K562 (cell line): Measurements from ENCODE around the gene EML6. TPM values are rescaled to one million over a fixed set of nuclear protein-coding genes. Genes with fewer than 3 reads are reported as not detected.

Experiments
- EGR1 ChIP-seq: fragments of 450-650 bp; conservative IDR thresholded peaks from 2 replicates; pipeline ENCODE4 v1.6.1; 2017; ENCODE audit warnings: mild to moderate bottlenecking
- ELF1 ChIP-seq: fragments of 200-800 bp; sonication (Bioruptor generic); IDR thresholded peaks from 2 replicates; pipeline ENCODE4 v1.6.1; 2016; ENCODE audit warnings: missing genetic modification characterization, missing compliant biosample characterization
- FOXK2 ChIP-seq, 2 experiments: fragments of 450-650 bp; IDR thresholded peaks in 1 of 2; conservative IDR thresholded peaks in 1 of 2; 2 replicates each; pipeline ENCODE4 v1.6.1; 2016; ENCODE audit warnings: low read depth in 2 of 2, mild to moderate bottlenecking in 1 of 2
- MAFK ChIP-seq: IDR thresholded peaks from 2 replicates; pipeline ENCODE4 v1.6.1; 2011; ENCODE audit warnings: low read length, improper control_type of control experiment
- MECOM ChIP-seq: fragments of 250-450 bp; sonication (Bioruptor Pico); IDR thresholded peaks from 2 replicates; pipeline ENCODE4 v1.8.0; 2022; ENCODE audit warnings: inconsistent platforms
- NR2F6 ChIP-seq: fragments of 450-650 bp; formaldehyde crosslinking; IDR thresholded peaks from 2 replicates; pipeline ENCODE4 v1.4.0; 2020; ENCODE audit warnings: mild to moderate bottlenecking
- PBX2 ChIP-seq, 2 experiments: IDR thresholded peaks in 1 of 2; conservative IDR thresholded peaks in 1 of 2; 2 replicates each; pipeline ENCODE4 v1.6.1; 2016; ENCODE audit warnings: low read depth in 2 of 2, mild to moderate bottlenecking in 1 of 2, missing compliant biosample characterization in 1 of 2, missing genetic modification characterization in 1 of 2, moderate library complexity in 1 of 2
- POLR3A ChIP-seq: IDR thresholded peaks from 2 replicates; pipeline ENCODE4 v1.6.1; 2011; ENCODE audit warnings: borderline replicate concordance, mild to moderate bottlenecking, moderate library complexity; ENCODE audit not compliant: insufficient read length, insufficient read depth; ENCODE audit errors: extremely low read depth
- RBM17 ChIP-seq: fragments of 200-400 bp; formaldehyde crosslinking; IDR thresholded peaks from 2 replicates; pipeline ENCODE4 v1.6.1; 2017; ENCODE audit warnings: low read depth, mild to moderate bottlenecking, low read length, borderline replicate concordance
- RNF219 ChIP-seq: fragments of 250-450 bp; sonication (Bioruptor Pico); IDR thresholded peaks from 2 replicates; pipeline ENCODE4 v1.5.0; 2022; ENCODE audit warnings: mild to moderate bottlenecking
- SAFB ChIP-seq: fragments of 200-400 bp; formaldehyde crosslinking; IDR thresholded peaks from 2 replicates; pipeline ENCODE4 v1.6.1; 2017; ENCODE audit warnings: low read depth, low read length, borderline replicate concordance
- ZNF316 ChIP-seq: fragments of 450-650 bp; IDR thresholded peaks from 2 replicates; pipeline ENCODE4 v1.6.1; 2016
- ZNF445 ChIP-seq: fragments of 250-450 bp; sonication (Bioruptor Pico); IDR thresholded peaks from 2 replicates; pipeline ENCODE4 v1.4.0; 2020; ENCODE audit warnings: low read depth, mild to moderate bottlenecking, moderate library complexity
- polyA plus RNA-seq, 8 experiments: library from polyadenylated mRNA; depleted of rRNA in 4 of 8; stranded (reverse) in 5 of 8; unstranded in 3 of 8; fragments of >200 nt; fragmentation: Nextera tagmentation in 2 of 8; fragmentation: Illumina TruSeq in 1 of 8; extraction: Ambion mirVana in 2 of 8; extraction: Trizol in 1 of 8; gene quantifications; 2 replicates each; pipeline versions ENCODE4 v1.2.1 to v1.2.3, GENCODE V29; 2011 to 2014; ENCODE audit warnings: inconsistent platforms in 1 of 8, missing spikeins in 1 of 8
- total RNA-seq, 7 experiments: library from RNA; depleted of rRNA in 6 of 7; stranded (reverse); fragments of >200 nt in 6 of 7; fragmentation: Illumina TruSeq in 2 of 7; extraction: Trizol in 2 of 7; gene quantifications; 2 replicates each; pipeline versions ENCODE4 v1.2.1 to v1.2.3, GENCODE V29; 2011 to 2021; ENCODE audit warnings: low replicate concordance in 1 of 7
- TF ChIP-seq, protein P1 (sequence below): sonication (generic); formaldehyde crosslinking; IDR thresholded peaks from 2 replicates; pipeline ENCODE4 v1.8.0; 2022; ENCODE audit warnings: mild to moderate bottlenecking, missing genetic modification reagents

The EML6 gene
- total and polyA plus RNA-seq, 9 of the 15 experiments (the other 6 are each of a cell fraction or from before 2014, with no cell fraction given) = 0.07 to 0.56 (median 0.25) TPM

GRCh38 chr2:54723131-54723995 is at the start of gene EML6 (continued):
- no peak for TF ChIP-seq PBX2 (CRISPR knock-in tag; IDR thresholded peaks at IDR 0.05; ENCODE audit: low read depth)
- TF ChIP-seq PBX2 (tag; conservative IDR thresholded peaks at IDR 0.05; ENCODE audit: low read depth) = no peak
- no peak for TF ChIP-seq POLR3A
- TF ChIP-seq FOXK2 (conservative IDR thresholded peaks at IDR 0.05 in 1 of 2, IDR thresholded peaks at IDR 0.05 in 1 of 2; ENCODE audit: low read depth in 2 of 2) = peak; percentile 63 to 74
- TF ChIP-seq RNF219 (CRISPR knock-in tag) = no peak
- TF ChIP-seq EGR1 = peak; percentile 79
- no peak for TF ChIP-seq RBM17
- TF ChIP-seq MECOM (CRISPR knock-in tag) = no peak
- TF ChIP-seq MAFK = 0 out of 2 replicates have a peak, but pooled peaks have one; percentile 12
- TF ChIP-seq ZNF445 = no peak
- peak; percentile 27; the same call in 1 of the 2 replicates for TF ChIP-seq SAFB
- no peak for TF ChIP-seq NR2F6 (CRISPR knock-in tag)
- TF ChIP-seq ELF1 (tag) = no peak
- TF ChIP-seq, protein P1, sequence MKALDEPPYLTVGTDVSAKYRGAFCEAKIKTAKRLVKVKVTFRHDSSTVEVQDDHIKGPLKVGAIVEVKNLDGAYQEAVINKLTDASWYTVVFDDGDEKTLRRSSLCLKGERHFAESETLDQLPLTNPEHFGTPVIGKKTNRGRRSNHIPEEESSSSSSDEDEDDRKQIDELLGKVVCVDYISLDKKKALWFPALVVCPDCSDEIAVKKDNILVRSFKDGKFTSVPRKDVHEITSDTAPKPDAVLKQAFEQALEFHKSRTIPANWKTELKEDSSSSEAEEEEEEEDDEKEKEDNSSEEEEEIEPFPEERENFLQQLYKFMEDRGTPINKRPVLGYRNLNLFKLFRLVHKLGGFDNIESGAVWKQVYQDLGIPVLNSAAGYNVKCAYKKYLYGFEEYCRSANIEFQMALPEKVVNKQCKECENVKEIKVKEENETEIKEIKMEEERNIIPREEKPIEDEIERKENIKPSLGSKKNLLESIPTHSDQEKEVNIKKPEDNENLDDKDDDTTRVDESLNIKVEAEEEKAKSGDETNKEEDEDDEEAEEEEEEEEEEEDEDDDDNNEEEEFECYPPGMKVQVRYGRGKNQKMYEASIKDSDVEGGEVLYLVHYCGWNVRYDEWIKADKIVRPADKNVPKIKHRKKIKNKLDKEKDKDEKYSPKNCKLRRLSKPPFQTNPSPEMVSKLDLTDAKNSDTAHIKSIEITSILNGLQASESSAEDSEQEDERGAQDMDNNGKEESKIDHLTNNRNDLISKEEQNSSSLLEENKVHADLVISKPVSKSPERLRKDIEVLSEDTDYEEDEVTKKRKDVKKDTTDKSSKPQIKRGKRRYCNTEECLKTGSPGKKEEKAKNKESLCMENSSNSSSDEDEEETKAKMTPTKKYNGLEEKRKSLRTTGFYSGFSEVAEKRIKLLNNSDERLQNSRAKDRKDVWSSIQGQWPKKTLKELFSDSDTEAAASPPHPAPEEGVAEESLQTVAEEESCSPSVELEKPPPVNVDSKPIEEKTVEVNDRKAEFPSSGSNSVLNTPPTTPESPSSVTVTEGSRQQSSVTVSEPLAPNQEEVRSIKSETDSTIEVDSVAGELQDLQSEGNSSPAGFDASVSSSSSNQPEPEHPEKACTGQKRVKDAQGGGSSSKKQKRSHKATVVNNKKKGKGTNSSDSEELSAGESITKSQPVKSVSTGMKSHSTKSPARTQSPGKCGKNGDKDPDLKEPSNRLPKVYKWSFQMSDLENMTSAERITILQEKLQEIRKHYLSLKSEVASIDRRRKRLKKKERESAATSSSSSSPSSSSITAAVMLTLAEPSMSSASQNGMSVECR (CRISPR knock-in tag) = peak; percentile 70
- no peak for TF ChIP-seq ZNF316
